SK-N-SH treated with all-trans-retinoic acid at 6 μM for 48 hours (cell line): ENCODE measurements around the gene CHST15.

Source experiments
- ZC3H10 ChIP-seq: fragments of 250-450 bp; sonication (Bioruptor Pico); IDR thresholded peaks from 2 replicates; pipeline ENCODE4 v1.5.1; 2021; ENCODE audit warnings: mild to moderate bottlenecking, moderate library complexity
- ZNF565 ChIP-seq: fragments of 450-650 bp; formaldehyde crosslinking; conservative IDR thresholded peaks from 2 replicates; pipeline ENCODE4 v1.5.0; 2020; ENCODE audit warnings: low read depth, mild to moderate bottlenecking, moderate library complexity

DNA sequence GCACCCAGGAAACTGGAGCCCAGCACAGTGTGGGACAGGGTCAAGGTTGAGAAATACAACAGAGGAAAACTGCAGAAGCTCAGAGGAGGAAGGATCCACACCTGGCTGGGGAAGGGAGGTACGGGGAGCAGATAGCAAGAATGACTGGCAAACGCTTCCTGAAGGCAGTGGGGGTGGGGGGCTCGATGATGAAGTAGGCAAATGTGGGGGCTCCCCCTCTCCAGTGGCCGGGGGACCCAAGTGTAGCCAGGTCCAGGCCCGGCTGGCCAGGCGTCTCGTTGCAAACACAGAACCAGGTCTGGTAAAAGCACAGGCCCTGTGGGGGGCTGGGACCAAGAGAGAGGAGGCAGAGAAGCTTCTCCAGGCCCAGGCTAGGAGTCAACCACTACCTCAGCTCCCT, 7.7 kb downstream of the CHST15 start:
- TF ChIP-seq ZC3H10 (no peak), ZNF565 (CRISPR knock-in tag) (no peak)
